K562 (cell line): ENCODE results near the gene MATN1.

Source experiments
- CTCF ChIP-seq, 3 experiments: IDR thresholded peaks in 2 of 3; conservative IDR thresholded peaks in 1 of 3; 2 replicates each; pipeline ENCODE4 v1.5.1; 2011 to 2012; ENCODE audit warnings: low read length in 3 of 3, mild to moderate bottlenecking in 3 of 3, control low read depth in 2 of 3, improper control_type of control experiment in 1 of 3, inconsistent platforms in 1 of 3, low read depth in 1 of 3, mixed read lengths in 1 of 3, moderate library complexity in 1 of 3; ENCODE audit not compliant: insufficient read depth in 2 of 3
- FOXJ2 ChIP-seq: fragments of 200-800 bp; sonication (Bioruptor generic); IDR thresholded peaks from 2 replicates; pipeline ENCODE4 v1.6.1; 2016; ENCODE audit warnings: missing genetic modification characterization, missing compliant biosample characterization
- MAX ChIP-seq: sonication (generic); formaldehyde crosslinking; IDR thresholded peaks from 2 replicates; pipeline ENCODE4 v1.9.0; 2022; ENCODE audit warnings: mild to moderate bottlenecking, missing genetic modification reagents
- WHSC1 ChIP-seq: IDR thresholded peaks from one replicate; pipeline ENCODE4 v1.6.1; 2012; ENCODE audit warnings: low read length, control low read depth, inconsistent platforms
- ZNF408 ChIP-seq: fragments of 250-450 bp; sonication (Bioruptor Pico); IDR thresholded peaks from 2 replicates; pipeline ENCODE4 v1.4.0; 2020; ENCODE audit warnings: low read depth, mild to moderate bottlenecking, moderate library complexity
- ZZZ3 ChIP-seq: fragments of 450-650 bp; IDR thresholded peaks from 2 replicates; pipeline ENCODE4 v1.6.1; 2016; ENCODE audit warnings: antibody characterized with exemption, mild to moderate bottlenecking, moderate library complexity
- TF ChIP-seq, protein P1 (sequence below): fragments of 250-450 bp; sonication (Bioruptor Pico); IDR thresholded peaks from 2 replicates; pipeline ENCODE4 v1.6.1; 2021; ENCODE audit warnings: mild to moderate bottlenecking
- TF ChIP-seq, protein P2 (sequence below), 2 experiments: fragments of 450-650 bp in 1 of 2; sonication (generic) in 1 of 2; formaldehyde crosslinking in 1 of 2; IDR thresholded peaks in 1 of 2; conservative IDR thresholded peaks in 1 of 2; 2 replicates each; pipeline versions ENCODE4 v1.6.1 to v1.8.1; 2016 to 2023; ENCODE audit warnings: mild to moderate bottlenecking in 2 of 2, moderate library complexity in 2 of 2, inconsistent platforms in 1 of 2, missing genetic modification reagents in 1 of 2
- TF ChIP-seq, protein P3 (sequence below): fragments of 450-650 bp; conservative IDR thresholded peaks from 2 replicates; pipeline ENCODE4 v1.6.1; 2016; ENCODE audit warnings: missing genetic modification characterization, low read depth, mild to moderate bottlenecking, control low read depth, missing compliant biosample characterization
- TF ChIP-seq, protein P4 (sequence below): fragments of 250-450 bp; sonication (Bioruptor Pico); IDR thresholded peaks from 2 replicates; pipeline ENCODE4 v1.5.0; 2021

- TF ChIP-seq CTCF (IDR thresholded peaks at IDR 0.05 in 2 of 3, conservative IDR thresholded peaks at IDR 0.05 in 1 of 3; ENCODE audit: insufficient read depth in 2 of 3, low read depth in 1 of 3, low read length in 3 of 3) (no peak), WHSC1 (no peak), MAX (CRISPR knock-in tag) (no peak), FOXJ2 (tag) (no peak), ZNF408 (CRISPR knock-in tag) (no peak), ZZZ3 (no peak)
- TF ChIP-seq, protein P1, sequence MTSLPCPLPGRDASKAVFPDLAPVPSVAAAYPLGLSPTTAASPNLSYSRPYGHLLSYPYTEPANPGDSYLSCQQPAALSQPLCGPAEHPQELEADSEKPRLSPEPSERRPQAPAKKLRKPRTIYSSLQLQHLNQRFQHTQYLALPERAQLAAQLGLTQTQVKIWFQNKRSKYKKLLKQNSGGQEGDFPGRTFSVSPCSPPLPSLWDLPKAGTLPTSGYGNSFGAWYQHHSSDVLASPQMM (CRISPR knock-in tag), result no peak
- TF ChIP-seq, protein P2, sequence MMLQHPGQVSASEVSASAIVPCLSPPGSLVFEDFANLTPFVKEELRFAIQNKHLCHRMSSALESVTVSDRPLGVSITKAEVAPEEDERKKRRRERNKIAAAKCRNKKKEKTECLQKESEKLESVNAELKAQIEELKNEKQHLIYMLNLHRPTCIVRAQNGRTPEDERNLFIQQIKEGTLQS (IDR thresholded peaks at IDR 0.05), result no peak
- TF ChIP-seq, protein P2 (CRISPR knock-in tag; conservative IDR thresholded peaks at IDR 0.05), result no peak
- TF ChIP-seq, protein P3, sequence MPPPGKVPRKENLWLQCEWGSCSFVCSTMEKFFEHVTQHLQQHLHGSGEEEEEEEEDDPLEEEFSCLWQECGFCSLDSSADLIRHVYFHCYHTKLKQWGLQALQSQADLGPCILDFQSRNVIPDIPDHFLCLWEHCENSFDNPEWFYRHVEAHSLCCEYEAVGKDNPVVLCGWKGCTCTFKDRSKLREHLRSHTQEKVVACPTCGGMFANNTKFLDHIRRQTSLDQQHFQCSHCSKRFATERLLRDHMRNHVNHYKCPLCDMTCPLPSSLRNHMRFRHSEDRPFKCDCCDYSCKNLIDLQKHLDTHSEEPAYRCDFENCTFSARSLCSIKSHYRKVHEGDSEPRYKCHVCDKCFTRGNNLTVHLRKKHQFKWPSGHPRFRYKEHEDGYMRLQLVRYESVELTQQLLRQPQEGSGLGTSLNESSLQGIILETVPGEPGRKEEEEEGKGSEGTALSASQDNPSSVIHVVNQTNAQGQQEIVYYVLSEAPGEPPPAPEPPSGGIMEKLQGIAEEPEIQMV, result no peak
- TF ChIP-seq, protein P4, sequence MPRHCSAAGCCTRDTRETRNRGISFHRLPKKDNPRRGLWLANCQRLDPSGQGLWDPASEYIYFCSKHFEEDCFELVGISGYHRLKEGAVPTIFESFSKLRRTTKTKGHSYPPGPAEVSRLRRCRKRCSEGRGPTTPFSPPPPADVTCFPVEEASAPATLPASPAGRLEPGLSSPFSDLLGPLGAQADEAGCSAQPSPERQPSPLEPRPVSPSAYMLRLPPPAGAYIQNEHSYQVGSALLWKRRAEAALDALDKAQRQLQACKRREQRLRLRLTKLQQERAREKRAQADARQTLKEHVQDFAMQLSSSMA (CRISPR knock-in tag), result no peak
Measured at GRCh38 chr1:30706528-30706927, 16.9 kb downstream of the MATN1 start.
